Hippocampal formation (tissue), 2 donors: ENCODE measurements around the gene HPSE.

ENCODE experiments used
- DNase-seq, 2 donors: peaks; one replicate each; lab custom pipeline; 2025; lab: John Stamatoyannopoulos, UW

HPSE gene

DNA sequence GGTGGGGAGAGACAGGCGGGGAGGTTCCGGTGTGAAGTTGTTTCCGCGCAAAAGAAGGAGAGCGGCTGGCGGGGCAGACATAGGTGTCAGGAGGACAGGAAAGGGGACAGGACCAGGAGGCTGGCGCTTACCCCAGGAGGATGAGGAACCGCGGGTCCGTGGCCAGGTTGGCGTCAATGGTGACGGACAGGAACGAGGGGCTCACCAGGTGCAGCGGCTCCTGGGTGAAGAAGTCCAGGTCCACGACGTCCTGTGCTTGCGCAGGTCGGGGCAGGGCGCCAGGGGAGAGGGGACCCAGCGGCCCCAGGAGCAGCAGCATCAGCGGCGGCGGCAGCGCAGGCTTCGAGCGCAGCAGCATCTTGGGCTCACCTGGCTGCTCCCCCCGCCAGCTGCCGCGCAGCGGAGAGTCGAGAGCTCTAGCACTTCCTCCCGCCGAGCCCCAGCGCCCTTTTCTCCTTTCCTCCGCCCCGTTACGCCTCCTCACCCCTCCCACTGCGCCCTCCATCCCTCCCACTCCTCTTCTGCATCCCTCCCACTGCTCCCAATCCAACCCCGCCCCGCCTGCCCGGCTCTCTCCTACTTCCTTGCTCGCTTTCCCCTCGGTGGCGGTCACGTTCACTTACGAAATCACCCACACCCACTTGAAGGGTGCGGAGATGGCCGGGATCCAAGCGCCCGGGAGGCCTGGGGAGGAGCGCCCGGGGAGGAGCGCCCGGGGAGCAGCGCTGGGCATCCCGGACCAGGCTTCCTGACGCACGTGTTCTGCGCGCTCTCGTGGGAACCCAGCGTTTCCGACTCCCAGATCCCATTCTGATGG lies at the start of gene HPSE:
TSS of gene HPSE (minus strand) at position 424 of the 817 bp plus-strand sequence. CDS start at position 358, 66 bp downstream.
- DNase-seq, result peak in 1 of 2 donors; percentile 23

DNA sequence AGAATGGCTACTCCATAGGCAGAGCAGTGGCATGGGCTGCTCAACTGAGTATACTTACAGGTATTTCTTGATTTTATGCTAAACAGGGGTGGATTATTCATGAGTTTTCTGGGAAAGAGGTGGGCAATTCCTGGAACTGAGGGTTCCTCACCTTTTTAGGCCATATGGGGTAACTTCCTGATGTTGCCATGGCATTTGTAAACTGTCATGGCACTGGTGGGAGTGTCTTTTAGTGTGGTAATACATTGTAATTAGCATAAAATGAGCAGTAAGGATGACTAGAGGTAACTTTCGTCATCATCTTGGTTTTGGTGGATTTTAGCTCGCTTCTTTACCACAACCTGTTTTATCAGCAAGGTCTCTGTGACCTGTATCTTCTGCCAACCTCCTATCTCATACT lies 48.2 kb upstream of the HPSE start:
- no peak for DNase-seq

GRCh38 chr4:83381173-83381572 lies 46.5 kb upstream of the HPSE start:
- DNase-seq, result no peak

DNA sequence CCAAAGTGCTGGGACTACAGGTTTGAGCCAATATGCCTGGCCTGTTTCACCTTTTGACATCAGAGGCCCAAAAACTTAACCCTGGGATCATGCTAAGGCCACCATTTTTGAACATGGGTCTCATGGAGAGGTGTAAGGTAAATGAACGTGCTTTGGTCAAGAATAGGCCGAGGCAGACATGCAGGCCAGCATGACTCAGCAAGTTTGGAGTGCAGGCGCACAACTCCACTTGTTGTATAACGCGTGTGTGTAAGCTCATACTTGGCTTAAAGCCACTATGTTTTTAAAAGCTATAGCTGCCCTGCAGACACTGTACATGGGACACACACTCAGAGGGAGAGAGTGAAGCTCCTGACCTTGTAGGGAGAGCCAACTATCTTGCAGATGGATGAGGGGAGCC lies 43.8 kb upstream of the HPSE start:
- no peak for DNase-seq

GRCh38 chr4:83372931-83373330 lies 38.3 kb upstream of the HPSE start:
- no peak for DNase-seq

DNA sequence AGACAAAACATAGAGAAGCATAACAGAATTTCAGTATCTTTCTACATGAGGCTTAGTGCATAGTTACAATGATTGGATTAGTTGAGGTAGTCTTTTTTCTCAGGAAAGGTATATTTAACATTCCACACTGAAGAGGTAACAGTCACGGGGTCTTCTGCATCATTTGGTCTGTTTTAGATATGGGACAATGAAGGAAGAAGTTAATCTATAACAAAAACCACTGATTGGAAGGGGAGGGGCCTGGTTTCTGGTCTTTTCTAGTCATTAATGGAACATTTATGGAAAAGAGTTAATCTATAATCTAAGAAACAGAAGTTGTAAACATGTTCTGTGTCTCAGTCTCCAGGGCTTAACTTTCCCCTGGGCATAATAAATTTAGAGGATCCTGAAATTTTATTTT lies 37.3 kb upstream of the HPSE start:
- no peak for DNase-seq

GRCh38 chr4:83371235-83371634 lies 36.6 kb upstream of the HPSE start:
- no peak for DNase-seq

- no peak for DNase-seq
These were observed 35.9 kb upstream of the HPSE start for GRCh38 chr4:83370640-83370906.

GRCh38 chr4:83369831-83370639 lies 35.4 kb upstream of the HPSE start:
- peak in 1 of 2 donors; percentile 1 for DNase-seq

DNA sequence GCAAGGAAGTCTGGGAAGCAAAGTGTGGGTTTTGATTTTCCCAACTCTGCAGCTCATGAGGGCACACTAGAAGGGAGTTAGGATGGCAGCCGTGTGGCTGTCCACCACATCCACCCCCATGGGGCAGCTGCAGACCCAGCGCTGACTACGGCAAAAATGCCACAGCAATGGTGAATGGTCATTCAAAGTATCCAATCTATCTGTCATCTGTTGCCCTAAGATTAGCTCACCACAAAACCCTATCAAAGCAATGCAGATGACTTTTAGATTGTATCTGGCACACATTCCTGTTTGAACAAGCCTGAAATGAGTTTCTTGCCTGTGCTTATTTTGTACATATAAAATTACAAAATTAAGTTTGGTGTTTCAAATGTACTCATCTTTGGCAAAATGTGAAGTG lies 29.7 kb upstream of the HPSE start:
- no peak for DNase-seq

GRCh38 chr4:83362492-83363329 lies 28.1 kb upstream of the HPSE start:
- DNase-seq, result no peak

DNA sequence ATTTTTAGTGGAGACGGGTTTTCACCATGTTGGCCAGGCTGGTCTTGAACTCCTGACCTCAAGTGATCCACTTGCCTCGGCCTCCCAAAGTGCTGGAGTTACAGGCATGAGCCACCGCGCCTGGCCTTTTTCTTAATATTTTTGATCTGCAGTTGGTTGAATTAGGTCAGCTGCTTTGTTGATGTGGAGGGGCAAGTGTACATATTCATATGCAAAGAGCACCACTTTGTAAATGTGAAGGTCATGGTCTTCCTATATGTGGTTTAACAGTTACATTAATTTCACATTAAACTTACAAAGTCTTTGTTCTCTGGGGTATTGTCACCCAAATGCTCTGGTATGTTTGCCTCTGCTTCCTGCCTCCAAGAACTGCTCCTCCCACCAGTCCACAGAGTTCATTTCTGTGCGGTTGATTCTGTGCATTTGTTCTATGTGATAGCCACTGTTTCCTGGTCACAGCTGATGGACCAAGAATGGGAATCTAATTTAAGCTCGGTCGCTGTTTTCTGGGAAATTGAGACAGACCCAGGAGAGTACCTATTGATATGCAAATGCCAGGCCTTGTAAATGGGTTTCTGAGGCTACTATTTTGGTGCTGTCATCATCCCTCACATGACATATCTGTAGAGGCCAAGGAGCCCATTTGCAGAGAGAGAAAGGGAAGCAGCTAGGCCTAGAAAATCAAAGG lies 26.9 kb upstream of the HPSE start:
- DNase-seq, result no peak

DNA sequence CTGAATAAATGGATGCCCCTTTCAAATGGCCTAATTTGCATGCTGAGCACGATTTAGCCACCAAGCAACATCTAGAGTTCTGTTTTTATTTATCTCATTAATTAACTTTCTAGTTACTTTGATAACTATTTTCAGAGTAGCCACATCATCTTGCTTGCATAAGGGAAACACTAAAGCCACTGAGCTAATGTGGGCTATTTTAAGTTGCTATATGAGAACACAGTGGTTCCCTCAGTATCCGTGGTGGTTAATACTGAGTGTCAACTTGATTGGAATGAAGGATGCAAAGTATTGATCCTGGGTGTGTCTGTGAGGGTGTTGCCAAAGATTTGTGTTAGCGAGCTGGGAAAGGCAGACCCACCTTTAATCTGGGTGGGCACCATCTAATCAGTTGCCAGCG lies 25.4 kb upstream of the HPSE start:
- no peak for DNase-seq

GRCh38 chr4:83358410-83358809 lies 23.8 kb upstream of the HPSE start:
- no peak for DNase-seq

DNA sequence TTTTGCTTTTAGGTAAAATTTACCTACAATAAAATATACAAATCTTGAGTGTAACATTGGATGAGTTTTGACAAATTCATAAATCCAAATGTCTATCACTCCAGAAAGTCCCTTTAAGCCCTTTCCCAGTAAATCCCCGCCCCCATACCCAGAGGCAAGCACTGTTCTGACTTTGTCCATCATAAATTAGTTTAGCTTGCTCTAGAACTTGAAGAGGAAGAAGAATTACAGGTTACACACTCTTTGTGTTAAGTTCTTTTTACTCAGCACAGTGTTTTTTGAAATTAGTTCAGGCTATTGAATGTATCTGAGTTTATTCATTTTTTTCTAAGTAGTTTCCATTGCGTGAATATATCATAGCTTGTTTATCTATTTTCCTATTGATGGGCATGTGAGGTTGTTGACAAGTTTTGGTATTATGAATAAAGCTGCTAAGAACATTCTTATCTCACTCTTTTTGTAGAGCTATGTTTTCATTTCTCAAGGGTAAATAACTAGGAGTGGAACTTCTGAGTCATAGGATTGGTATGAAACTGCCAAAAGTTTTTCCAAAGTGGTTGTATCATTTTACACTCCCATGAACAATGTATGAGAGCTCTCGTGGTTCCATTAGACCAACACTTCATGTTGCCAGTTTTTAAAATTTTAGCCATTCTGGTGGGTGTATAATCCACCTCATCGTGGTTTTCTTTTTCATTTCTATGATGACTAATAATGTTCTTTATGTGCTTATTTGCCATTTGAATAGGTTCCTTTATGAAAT lies 22.4 kb upstream of the HPSE start:
- no peak for DNase-seq

DNA sequence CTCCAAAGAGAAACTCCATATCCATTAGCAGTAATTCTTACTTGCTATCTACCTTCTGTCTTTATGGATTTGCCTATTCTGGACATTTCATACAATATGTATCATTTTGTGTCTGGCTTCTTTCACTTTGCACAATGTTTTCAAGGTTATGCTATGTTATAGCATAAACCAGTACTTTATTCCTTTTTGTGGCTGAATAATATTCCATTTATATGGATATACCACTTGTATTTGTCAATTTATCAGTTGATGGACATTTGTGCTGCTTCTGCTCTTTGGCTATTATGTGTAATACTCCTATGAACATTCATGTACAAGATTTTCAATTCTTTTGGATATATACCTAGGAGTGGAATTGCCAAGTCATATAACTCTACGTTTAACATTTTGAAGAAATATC lies 18.9 kb upstream of the HPSE start:
- no peak for DNase-seq

DNA sequence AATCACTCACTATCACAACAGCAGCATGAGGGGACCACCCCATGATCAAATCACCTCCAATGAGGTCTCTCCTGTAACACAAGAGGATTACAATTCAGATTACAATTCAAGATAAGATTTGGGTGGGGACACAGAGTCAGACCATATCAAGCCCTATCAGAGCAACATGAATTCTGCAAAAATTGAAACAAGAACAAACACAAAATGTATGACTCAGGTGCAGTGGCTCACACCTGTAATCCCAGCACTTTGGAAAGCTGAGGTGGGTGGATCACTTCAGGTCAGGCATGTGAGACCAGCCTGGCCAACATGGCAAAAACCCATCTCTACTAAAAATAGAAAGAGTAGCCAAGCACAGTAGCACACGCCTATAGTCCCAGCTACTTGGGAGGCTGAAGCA lies 13.4 kb upstream of the HPSE start:
- no peak for DNase-seq

DNA sequence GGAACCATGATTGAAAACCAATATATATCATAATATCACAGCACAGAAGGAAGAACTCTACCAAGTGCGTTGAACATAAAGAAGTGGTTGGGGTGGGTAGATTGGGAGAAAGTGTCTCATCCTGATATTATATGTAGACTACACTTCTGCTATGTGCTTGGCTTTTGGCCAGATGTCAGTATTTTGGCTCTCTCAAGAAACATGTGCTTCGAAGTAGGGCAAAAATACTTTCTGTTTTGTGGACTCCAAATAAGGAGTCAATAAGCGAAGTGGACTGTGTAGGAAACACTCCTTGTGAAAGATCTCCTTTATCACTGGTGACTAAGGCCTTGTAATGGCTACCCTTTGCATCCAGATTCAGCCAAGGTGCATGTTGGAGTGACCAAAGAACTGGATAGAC lies 7.8 kb upstream of the HPSE start:
- no peak for DNase-seq

DNA sequence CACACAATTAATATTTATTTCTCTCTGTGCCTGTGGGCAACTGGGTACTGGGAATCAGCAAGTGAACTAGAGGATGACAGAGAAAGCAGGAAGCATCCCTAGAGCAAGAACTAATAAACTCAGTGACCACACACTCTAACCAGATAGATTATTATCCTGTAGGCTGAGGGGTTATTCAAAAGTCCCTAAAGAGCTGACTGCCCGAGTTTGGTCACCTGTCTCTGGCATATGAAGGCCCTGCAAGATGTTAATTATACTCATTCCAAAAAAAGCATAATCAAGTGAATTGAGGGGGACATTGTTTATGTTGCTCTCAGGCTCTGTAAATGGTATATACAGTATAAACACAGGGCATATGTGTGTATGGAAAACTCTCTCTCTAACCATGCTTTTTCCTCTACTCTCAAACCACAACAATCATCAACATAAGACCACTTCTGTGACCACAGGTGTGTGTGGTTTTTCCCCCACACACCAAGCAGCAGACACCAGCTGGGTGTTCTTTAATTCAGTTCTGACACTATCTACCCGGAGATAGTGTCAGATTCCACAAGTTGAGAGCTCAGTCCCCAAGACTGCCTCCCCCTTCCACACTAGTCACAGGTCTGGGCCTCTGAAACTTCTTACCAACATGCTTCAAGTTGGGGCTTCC lies 6.2 kb upstream of the HPSE start:
- no peak for DNase-seq

GRCh38 chr4:83339573-83339972 lies 4.9 kb upstream of the HPSE start:
- DNase-seq, result no peak

DNA sequence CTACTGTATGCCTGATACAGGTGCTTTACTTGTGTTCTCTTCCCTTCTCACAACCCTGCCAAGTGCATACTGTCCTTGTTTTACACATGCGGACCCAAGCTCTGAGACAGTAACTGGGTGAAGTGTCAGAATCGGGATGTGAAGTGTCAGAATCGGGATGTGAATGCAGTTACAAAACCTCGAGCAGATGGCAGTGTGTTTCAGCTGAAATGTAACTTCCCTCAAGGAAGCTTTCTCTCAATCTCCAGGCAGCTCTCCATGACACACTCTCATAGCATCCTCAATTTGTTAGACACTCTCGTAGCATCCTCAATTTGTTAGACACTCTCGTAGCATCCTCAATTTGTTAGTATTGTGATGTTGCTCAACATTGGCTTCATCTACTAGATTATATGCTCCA lies 1.1 kb upstream of the HPSE start:
- DNase-seq, result peak in 1 of 2 donors; percentile 26
